G401.6 (cell line): ENCODE measurements around the gene MATK.

Experiments
- FAIRE-seq: peaks from 2 replicates; lab custom pipeline; 2012; peaks lifted over from hg19 to GRCh38; lab: Jason Lieb, UNC

The MATK gene

DNA sequence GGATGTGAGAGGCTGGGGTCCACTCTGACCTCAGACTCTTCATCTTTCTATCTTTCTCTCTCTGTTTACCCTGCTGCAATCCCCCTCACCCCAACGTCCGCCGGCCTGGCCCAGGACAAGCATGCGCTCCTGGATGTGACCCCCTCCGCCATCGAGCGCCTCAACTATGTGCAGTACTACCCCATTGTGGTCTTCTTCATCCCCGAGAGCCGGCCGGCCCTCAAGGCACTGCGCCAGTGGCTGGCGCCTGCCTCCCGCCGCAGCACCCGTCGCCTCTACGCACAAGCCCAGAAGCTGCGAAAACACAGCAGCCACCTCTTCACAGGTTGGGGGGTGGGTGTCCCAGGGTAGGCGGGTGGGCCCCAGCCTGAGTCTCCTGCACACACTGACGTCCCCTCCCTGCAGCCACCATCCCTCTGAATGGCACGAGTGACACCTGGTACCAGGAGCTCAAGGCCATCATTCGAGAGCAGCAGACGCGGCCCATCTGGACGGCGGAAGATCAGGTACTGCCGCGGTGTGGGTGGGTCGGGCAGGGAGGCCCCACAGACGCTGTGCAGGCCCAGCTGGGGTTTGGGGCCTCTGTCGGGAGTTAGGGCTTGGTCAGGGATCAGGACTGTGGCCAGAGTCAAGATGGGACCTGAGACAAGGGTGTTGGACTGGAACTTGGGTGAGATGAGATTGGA, 39.7 kb downstream of the MATK start:
- FAIRE-seq, result no peak

GRCh38 chr19:3745363-3746045, 40.7 kb downstream of the MATK start:
- no peak for FAIRE-seq

DNA sequence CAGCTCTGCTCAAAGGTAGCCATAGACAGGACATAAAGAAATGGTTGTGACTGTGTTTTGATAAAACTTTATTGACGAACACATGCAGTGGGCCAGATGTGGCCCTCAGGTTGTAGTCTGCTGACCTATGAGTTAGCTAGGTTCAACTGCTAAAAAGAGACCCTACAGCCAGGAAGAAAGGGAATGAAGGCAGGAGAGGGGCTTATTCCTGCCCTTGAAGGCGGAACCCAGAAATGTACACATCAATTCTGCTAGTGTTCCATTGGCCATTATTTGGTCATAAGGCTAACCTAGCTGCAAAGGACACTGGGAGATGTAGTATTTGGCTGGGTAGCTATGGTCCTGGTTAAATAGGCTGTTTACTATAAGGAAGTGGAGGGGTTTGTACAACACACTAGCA, 42.7 kb downstream of the MATK start:
- FAIRE-seq, result peak; percentile 90

GRCh38 chr19:3740431-3740830, 45.8 kb downstream of the MATK start:
- FAIRE-seq, result no peak

DNA sequence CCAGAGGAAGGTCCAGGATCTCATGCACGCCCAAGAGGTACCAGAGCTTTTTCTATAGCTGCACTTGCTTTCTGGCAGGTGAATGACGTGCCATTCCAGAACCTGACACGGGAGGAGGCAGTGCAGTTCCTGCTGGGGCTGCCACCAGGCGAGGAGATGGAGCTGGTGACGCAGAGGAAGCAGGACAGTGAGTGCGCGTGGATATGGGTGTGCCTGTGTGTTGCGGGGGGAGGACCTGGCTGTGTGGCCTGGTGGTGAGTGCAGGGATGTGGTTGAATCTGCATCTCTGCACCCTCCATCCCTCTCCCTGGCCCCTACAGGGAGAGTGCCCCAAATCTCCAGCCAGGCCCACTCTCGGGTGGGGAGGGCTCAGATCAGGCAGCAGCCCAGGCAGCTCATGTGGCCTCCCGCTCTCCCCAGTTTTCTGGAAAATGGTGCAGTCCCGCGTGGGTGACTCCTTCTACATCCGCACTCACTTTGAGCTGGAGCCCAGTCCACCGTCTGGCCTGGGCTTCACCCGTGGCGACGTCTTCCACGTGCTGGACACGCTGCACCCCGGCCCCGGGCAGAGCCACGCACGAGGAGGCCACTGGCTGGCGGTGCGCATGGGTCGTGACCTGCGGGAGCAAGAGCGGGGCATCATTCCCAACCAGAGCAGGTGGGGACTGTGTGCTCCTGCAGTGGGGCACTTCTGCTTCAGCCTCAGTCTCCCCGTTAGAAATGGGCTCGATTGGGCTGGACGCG, 47.5 kb downstream of the MATK start:
- FAIRE-seq, result no peak

DNA sequence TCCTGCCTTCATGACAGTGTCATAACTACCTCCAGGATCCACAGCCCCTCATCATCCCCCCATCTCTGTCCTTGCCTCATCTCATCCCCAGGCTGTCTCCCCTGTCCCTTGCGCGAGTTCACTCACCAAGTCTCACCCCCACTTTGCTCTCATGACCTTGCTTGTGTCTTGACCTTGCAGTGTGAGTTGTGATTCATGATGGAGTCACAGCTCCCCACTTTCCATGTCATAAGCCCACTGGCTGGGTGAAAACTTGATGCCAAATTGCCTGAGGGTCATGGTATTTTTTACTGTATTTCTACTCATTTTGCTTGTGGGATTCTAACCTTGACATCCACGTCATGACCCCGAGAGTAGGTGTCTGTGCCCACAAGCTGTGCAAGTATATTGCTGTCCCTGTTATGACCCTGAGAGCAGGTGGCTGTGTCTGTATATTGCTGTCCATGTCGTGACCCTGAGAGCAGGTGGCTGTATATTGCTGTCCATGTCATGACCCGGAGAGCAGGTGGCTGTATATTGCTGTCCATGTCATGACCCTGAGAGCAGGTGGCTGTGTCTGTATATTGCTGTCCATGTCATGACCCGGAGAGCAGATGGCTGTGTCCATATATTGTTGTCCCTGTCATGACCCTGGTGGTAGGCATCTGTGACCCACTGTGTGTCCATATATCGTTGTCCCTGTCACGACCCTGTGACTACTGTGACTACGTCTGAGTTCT, 48.5 kb downstream of the MATK start:
- FAIRE-seq, result no peak

DNA sequence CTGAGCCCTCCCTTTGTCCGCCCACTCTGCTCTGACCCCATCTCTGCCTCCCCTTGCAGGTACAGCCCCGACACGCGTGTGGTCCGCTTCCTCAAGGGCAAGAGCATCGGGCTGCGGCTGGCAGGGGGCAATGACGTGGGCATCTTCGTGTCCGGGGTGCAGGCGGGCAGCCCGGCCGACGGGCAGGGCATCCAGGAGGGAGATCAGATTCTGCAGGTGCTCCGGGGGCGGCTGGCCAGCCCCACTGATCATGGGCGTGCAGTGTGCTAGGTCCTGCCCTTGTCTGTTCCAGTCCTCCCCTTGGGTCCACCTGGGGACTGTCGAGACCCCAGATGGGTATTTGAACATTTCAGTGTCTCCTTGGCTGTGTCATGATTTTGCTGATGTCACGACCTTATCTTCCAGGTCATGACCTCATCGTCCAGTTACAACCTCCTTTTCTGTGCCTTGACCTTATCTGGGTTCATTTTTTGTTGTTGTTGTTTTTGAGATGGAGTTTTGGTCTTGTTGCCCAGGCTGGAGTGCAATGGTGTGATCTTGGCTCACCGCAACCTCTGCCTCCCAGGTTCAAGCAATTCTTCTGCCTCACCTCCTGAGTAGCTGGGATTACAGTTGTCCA, 50.0 kb downstream of the MATK start:
- no peak for FAIRE-seq

DNA sequence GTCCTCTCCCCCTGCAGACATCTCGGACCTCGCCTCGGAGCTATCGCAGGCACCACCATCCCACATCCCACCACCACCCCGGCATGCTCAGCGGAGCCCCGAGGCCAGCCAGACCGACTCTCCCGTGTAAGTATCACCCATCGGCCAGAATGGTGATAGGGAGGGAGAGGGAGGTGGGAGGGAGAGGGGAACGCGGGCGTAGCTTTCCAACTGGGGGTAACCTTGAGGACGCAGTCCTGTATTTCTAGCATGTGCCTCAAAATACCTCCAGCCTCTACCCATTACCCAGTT, 51.9 kb downstream of the MATK start:
- no peak for FAIRE-seq

DNA sequence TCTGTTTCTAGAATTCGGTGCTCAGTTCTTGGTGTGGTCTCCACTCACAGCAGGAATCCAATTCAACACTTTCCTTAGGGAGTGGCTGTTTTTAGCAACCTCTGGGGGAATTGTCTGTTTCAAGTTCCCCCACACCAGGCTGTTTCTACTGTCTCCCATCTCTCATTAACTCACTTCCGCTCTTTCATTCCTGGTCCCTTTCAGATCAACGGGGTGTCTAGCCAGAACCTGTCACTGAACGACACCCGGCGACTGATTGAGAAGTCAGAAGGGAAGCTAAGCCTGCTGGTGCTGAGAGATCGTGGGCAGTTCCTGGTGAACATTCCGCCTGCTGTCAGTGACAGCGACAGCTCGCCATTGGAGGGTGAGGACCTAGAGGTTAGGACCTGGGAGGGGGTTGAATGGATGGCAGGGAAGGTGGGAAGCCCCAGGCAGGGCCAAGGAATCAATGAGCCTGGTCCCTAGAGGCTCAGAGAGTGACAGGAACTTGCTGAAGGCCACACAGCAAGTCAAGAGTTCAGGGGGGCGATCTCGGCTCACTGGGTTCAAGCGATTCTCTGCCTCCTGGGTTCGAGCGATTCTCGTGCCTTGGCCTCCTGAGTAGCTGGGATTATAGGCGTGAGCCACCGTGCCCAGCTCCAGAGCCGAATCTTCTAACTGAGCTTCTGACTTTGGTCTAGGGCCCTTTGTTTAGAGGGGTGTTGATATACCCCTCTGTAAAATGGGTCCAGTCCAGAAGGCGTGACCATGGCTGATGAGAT, 52.5 kb downstream of the MATK start:
- no peak for FAIRE-seq

DNA sequence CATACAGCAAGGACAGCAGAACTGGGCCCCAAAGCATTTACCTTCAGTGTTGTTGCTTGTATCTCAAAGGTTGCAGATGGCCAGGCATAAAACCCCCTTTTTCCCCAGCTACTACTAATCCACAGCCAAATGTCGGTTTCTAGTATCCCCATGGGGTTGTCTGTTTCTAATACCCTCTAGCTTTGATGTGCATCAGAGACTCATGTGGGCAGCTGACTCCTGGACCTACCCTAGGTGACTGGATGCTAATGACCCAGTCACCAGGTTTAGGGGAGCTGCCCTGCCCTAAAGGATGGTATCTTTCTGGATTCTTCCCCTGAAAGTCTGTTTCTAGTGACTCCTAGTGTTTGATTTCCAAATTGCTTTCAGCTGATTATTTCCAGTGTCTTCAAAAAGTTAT, 54.1 kb downstream of the MATK start:
- FAIRE-seq, result no peak

- FAIRE-seq, result no peak
Observed at GRCh38 chr19:3730457-3730958, 55.7 kb downstream of the MATK start.
